ENCODE results near the gene TRDN.

- TF ChIP-seq CTCF (IDR thresholded peaks at IDR 0.05) (no peak), EP300 (IDR thresholded peaks at IDR 0.05) (no peak), POLR2A (IDR thresholded peaks at IDR 0.05) (no peak)
Observed at GRCh38 chr6:123520217-123520616, 116.5 kb downstream of the TRDN start.

All from sigmoid colon (tissue), 4 donors.